OCI-M1 (cell line): ENCODE data around the gene CFC1B.
"Not testable (repeated sequence)": the region's sequence is repeated elsewhere in the genome, so short reads cannot be mapped to it uniquely, and the experiment has no call there.

Source experiments
- DNase-seq: peaks from one replicate; lab custom pipeline; 2025; lab: John Stamatoyannopoulos, UW

Gene CFC1B

DNA sequence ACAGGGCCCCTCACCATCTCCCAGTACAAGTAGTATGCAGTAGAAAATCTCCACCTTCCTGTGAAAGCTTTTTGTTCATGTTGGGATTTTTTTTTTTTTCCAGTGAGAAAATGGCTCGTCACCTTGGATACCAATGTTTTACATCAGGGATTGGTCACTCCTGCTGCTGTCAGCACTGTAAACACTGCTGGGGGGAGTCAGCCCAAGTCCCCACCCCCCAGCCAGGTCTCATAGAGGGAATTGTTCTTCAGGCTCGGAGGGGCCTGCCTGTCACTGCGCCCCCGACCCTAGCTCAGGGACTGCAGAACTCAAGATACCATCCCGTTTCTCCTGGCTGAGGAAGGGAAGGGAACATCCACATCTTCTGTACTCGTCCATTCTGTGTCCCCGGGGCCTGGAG lies at the start of gene CFC1B:
TSS of gene CFC1B (plus strand) at position 231 of the 400 bp plus-strand sequence. CDS start 263 bp downstream, outside the sequence.
- not testable (repeated sequence) for DNase-seq

DNA sequence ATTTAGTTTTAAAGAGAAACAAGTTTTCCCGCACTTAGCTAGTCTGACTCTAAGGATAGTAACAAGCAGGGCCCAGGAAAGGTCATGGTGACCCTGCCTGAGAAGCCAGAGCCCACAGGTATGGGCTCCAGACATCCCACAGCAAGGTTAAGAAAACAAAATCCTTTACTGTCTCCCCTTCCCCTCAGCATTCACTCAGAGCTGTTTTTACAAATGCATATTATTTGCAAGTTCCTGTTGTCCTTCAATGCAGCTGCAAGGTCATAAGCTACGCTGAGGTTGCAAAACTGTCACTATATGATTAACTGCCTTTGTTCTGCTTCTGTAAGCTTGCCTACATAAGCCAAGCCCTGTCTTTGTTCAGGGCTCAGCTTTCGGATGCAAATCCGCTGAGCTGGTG lies 29.9 kb upstream of the CFC1B start:
- DNase-seq: not testable (repeated sequence)

DNA sequence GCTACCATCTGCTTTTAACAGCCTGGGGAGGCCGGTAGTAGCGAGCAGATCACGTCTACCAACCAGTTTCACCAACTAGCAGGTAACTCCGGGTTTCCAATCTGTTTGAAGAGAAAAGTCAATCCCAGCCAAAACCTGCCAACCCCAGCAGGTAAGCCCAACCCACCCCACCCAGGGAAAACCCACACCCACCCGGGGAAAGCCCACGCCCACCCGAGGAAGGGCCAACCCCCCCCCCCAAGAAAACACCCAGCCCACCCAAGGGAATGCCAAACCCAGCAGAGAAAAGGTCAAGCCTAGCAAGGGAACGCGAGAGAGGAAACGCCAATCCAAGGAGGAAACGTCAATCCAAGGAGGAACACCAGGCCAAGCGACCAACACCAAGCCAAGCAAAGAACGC lies 11.8 kb upstream of the CFC1B start, which contains the start of gene POTEI:
TSS of gene POTEI (minus strand) at position 101 of the 400 bp plus-strand sequence. CDS start at position 8, 93 bp downstream.
- DNase-seq: not testable (repeated sequence)

DNA sequence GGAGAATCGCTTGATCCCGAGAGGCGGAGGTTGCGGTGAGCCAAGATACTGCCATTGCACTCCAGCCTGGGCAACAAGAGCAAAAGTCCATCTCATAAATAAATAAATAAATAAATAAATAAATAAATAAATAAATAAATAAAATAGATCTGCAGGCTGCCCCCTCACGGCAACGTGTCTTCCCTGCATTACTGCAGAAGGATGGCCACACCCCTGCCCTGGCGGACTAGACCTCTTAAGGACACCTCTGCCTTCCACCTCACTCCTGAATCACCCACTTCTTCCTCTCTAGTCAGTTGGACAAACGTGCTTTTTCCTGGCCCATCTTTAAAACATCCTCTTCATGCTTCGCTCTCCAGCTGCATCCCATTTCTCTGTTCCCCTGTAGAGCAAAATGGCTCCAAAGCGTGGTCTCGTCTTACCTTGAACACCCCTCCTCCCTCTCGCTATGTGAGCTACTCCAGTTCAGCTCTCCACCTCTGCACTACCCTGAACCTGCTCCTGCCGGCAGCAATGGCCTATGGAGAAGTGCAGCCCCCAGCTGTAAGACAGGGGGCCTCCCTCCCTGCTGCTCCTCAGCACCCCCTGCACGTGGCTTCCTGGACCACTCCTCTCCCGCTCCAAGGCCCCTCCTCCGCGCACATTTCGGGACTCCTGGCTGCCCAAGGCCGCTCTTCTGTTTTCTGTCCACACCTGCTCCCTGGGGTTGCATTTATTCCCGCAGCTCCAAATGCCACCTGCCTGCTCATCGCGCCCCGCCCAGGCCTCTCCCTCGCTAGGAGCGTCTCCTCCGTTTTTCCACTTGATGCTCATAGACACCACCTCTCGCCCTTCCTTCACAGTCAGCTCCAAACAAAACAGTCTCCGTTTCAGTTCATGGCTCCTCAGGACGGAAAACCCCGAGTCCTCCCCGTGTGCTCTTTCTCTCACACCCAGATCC lies 9.9 kb upstream of the CFC1B start:
- DNase-seq: not testable (repeated sequence)

DNA sequence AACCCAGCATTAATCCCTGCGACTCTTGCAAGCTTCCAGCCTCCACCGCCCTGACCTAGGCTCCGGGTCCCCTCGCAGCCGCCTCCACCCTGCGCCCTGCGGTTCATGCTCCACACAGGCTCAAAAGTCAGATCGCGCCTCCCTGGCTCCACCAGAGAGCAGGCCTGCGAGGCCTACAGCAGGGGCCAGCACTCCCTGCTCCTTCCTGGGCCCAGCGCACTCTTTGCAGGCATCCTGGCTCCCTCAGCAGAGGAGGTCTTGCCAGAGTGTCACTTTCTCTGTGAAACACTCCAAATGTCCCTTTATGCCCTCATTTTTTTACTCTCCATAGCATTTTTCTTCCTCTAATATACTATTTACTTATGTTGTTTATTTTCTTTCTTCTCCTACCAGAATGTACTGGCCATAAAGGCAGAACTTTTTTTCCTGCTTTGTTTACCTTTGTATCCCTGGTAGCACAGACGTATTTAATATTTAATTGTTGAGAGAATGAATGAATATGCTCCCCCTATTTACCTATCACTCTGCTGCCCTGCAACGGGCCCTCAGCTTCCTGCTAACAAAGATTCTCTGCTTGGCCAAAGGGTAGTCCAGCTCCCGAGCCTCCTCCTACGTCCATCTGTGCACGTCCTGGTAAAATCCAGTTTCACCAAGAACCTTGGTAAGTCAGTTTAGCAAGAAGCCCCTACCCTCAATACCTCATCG lies 9.1 kb upstream of the CFC1B start:
- not testable (repeated sequence) for DNase-seq

DNA sequence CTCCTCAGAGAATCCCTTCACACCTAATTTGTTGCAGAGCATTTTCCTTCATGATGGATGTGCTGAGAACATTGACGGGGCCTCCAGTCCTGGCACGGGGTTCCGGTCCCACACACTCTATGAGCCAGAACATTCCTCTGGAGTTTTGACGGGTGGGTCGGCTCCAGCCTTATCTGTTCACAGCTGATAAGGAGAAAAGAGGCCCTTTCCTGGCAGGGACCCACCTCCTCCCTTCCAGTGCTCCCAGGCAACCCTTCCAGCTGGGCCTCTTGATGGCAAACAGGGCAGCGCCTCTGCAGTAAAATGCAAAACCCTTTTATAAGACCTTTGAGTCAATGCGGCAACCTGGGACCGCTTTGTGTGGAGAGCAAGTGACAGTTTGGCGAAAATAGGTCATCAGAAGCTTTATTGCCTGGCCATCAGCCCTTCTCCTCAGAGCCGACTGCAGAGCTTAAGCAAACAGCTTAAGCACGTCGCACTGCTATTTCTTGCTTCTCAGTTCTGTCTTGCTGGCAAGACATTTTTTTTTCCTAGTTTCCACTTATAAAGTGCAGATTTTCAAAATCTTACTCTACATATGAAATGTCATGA lies 2.4 kb upstream of the CFC1B start:
- not testable (repeated sequence) for DNase-seq

DNA sequence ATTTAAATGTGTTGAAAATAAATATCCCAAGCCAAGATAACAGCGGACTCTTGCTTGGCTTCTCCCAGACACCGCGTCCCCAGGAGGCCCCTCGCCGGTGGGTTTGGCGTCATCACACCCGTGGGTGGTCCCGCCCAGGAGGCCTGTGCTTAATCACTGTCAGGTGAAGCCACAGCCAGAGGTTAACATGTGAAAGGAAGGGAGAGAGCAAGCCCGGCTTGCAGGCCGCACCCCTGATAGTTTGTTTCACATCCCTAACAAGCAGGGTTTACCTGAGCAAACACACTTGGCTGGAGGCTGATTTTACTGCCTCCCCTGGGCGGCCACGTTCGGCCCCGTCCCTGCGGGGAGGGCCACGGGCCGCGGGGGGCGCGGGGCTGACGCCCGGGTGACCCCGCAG lies 1.4 kb downstream of the CFC1B start:
- not testable (repeated sequence) for DNase-seq

DNA sequence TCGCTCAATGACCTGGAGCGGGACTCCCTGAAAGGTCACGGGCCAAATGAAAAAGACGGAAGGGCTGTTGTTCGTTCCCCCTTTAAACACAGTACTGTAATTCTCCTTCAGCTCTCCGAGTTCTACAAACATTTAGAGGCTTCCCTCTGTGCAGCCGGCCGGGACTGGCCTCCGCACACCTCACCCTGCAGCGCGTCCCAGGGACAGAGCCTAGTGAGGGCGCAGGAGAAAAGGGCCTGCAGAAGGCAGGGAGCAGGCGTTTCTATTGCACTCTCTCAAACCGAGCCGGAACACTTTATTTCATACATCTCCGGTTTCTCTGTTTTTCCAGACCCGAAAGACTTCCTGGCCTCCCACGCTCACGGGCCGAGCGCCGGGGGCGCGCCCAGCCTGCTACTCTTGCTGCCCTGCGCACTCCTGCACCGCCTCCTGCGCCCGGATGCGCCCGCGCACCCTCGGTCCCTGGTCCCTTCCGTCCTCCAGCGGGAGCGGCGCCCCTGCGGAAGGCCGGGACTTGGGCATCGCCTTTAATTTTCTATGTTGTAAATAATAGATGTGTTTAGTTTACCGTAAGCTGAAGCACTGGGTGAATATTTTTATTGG lies 6.4 kb downstream of the CFC1B start:
- DNase-seq: not testable (repeated sequence)

DNA sequence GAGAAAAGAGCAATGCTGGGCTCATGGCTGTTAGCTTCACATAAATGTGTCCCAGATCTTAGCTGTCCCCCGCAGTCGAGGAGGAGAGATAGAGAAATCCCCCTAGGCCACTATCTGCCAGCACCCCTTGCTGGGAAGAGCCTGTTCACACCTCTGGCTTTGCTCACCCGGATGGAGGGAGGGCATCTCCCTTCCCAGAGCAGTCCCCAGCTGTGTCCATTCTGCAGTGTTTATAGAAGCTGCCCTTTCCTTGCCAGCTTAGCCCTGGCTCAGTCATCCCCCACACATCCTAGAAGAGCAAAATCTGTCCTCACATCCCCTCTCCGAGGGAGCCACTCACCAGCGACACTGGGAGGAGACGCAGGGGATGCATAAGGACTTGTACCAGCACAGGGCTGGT lies 8.5 kb downstream of the CFC1B start:
- not testable (repeated sequence) for DNase-seq

DNA sequence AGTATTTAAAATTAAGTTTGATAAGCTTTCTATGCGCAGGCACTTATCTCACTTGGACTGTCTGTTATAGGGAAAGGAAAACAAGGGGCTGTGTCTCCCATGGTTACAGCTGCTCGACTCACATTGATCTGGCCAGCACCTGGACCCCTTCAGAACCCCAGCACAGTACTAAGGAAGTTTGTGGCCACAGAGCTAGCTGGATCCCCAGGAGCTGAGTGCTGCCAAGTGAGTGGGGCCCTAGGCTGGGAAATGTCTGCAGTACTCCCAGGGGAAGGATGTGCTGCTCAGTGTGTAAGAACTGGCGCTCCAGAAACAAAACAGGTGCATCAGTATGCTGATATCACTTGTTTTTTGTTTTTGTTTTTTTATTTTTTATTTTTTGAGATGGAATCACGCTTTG lies 9.2 kb downstream of the CFC1B start:
- not testable (repeated sequence) for DNase-seq

DNA sequence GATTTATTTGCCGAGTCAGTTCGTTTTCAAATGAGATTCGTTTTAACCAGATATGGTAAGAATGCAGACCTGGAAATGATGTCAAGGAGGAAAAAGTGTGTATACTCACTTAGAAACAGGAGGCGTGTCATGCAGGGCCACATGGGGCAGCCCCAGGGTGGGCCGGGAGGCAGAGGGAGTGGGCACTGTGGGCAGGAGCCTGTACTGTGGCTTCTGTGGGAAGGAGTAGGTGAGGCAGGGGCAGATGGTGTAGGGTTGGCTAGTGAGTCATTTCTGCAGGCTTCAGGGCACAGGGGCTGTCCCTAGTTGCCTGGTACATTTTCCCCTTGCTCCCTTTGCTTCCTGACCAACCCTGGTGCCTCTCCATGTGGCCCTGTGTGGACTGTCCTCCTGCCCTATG lies 10.2 kb downstream of the CFC1B start:
- not testable (repeated sequence) for DNase-seq

DNA sequence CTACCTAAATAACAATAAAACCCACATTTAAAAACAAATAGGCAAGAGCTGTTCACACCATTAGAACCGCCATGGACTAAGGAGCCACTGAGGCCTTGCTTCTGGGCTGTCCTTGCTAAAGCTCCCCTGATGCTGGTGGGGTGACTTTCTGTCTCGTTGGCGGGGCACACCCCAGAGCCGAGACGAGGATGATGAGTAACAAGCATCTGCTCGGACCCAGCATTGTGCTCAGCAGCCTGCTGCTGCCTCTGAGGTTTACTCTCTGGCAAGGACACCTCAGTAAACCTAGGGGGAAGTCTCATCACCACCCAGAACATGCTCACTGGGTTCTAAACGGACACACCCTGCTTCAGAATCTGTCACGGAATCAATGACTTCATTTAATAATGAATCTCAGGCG lies 10.7 kb downstream of the CFC1B start:
- not testable (repeated sequence) for DNase-seq

DNA sequence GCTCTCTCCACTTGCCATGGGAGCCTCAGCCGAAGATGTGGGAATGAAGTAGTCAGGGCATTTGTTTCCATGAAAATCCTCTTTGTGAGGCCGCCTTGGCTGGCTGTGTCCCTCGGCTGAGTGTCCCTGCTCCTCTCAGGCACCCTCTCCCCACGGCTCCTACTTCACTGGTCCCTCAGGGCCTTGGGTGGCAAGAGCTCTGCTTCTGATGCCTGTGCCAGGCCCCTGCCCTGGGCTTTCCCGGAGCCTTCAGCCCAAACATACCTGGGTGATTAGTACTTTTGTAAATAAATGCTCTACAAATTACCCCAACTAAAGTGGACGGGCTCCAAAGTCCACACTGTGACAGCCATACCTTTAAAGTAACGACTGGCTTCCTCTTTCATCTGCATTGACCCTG lies 15.6 kb downstream of the CFC1B start:
- DNase-seq: not testable (repeated sequence)

DNA sequence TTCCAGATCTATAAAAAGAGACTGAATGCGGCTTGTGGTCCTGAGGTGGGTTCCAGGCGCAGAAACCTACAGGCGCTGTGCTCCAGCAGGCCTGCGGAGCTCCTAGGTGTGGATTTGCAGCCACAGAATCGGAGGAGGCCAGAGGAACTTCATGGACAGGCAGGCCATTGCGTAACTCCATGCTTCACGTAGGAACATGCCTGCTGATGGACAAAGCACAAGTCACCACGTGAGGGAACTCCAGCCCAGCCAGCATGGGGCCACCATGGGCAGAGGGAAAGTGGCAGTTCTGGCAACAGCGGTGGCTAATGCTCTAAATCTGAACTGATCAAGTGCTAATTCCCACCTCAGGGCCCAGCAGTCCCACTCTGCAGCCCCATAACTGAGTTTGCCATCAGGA lies 17.2 kb downstream of the CFC1B start:
- not testable (repeated sequence) for DNase-seq

DNA sequence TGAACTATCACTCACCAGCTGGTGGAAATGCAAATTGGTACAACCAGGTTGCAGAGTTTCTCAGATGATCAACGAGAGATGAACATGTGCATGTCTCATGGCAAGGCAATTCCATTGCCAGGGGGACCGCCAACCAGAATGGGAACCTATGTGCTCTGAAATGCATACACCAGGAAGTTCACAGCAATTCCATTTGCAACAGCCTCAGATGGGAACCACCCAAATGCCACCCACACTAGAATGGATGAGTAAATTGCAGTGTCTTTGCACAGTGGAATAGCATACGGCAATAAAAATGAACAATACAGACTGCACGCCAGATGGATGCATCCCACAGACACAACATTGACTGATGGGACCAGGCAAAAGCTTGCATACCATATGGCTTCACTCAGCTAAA lies 21.8 kb downstream of the CFC1B start:
- not testable (repeated sequence) for DNase-seq

DNA sequence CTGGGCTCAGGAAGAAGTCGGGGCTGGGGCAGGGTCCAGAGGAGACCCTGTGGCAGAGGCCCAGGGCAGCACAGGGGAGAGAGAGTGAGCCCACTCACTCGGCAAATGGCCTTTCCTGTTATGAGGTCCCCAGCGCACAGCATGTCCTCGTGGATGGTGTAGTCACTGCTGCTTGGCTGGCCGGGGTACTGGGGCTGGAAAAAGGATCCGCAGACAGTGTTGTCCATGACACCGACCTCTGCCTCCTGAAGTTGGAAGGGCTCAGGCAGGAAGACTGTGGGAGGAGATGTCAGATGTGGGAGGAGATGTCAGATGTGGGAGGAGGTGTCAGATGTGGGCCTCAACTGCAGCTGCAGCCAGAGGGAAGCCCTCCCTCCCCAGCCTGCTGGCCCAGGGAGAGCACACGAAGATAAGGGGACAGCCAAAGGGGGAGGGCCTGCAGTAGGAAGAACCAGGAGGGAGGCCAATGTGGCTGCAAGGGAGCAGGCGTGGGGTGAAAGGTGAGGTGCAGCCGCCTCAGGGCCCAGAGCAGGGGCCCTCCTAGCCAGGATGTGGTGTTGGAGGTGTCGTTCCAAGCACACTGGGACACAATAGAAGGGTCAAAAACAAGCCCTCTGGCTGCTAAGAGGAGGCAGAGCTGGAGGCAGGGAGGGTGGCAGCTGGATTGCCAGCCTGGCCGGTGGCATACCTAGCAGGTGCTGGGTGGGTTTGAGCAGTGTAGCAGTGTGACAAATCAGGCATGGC lies 22.9 kb downstream of the CFC1B start:
- DNase-seq: not testable (repeated sequence)

DNA sequence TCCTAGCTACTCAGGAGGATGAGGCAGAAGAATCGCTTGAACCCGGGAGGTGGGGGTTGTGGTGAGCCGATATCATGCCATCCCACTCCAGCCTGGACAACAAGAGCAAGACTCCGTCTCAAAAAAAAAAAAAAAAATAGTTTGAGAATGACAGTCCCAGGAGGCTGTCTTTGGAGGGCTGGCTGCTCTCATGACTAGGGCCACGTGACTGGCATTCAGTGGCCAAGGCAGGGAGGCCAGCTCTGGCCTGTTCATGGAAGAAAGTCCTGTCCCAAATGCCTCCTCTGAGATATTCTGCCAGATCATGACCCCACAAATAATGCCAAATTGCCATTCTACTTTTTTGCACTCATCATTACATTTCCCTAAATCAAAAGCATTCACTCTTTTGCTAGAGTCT lies 24.0 kb downstream of the CFC1B start:
- not testable (repeated sequence) for DNase-seq

DNA sequence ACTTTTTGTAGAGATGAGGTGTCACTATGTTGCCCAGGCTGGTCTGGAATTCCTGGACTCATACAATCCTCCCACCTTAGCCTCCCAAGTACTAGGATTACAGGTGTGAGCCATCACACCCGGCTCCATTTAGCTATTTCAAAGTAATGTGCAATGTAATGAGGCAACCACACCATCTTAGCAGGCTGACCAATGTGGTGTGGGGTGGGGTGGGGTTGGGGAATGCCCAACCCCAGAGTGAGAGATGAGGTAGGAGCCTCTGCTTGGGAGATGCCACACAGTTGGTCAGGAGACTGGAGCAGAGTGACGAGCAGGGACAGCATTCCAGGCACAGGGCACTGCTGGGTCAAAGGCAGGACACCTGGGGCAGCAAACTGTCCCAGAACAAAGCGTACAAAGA lies 27.4 kb downstream of the CFC1B start:
- DNase-seq: not testable (repeated sequence)

DNA sequence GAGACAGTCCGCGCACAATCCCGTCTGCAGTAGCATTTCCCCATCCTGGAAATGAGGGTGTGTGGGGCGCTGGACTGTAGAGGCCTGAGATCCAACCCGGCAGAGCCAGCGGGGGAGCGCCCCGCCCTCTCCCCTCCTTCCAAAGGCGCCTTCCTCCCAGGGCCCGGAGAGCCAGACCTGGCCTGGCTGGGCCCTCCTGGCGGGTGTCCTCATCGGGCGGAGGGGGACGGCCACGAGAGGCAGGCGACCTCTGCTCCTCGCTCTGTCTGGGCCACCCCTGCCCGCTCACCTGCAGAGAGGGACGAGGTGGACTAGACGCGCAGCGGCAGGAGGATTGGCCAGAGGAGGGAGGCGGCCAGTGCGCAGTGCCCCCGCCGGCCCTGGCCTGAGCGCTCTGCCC lies 28.5 kb downstream of the CFC1B start:
- DNase-seq: not testable (repeated sequence)

DNA sequence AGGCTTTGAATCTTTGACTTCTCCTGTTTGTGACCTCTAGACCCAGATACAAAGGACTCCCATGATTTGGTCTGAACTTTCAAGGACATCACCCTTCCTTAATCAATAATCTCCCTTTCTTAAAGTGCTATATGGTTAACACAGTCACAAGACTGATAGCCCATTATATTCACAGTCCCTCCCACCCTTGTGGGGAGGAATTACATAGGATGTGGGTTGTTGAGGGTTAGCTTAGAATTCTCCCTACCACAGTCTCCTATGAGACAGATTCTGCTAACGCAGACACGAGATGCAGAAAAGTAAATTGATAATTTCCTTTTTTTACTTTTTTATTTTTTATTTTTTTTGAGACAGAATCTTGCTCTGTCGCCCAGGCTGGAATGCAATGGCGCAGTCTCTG lies 33.2 kb downstream of the CFC1B start:
- not testable (repeated sequence) for DNase-seq

DNA sequence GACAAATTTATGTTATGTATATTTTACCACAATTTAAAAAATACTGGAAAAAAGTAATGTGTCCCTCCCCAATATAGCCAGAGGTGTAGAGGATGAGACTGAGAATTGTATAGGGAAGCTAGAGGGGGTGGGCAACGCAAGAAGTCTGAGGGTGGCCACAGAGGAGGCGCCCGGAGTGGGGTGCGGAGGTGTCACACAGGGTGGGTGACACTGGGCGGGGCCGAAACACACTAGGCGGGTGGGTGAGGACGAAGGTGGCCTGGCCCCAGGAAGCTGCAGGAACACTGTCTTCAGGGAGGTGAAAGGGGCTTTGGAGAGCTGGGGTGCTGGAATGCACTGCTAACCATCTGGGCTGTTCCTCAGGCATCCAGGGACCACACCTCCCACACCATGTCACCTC lies 35.4 kb downstream of the CFC1B start:
- not testable (repeated sequence) for DNase-seq
